Measurements from ENCODE around the gene ATP2A1. TPM values are rescaled to one million over a fixed set of nuclear protein-coding genes. Genes with fewer than 3 reads are reported as not detected.

ATP2A1 gene
- total and polyA plus RNA-seq, 2 of the 13 experiments (the other 11 are each of a cell fraction or from before 2014, with no cell fraction given): 3.2 to 12.5 TPM

DNA sequence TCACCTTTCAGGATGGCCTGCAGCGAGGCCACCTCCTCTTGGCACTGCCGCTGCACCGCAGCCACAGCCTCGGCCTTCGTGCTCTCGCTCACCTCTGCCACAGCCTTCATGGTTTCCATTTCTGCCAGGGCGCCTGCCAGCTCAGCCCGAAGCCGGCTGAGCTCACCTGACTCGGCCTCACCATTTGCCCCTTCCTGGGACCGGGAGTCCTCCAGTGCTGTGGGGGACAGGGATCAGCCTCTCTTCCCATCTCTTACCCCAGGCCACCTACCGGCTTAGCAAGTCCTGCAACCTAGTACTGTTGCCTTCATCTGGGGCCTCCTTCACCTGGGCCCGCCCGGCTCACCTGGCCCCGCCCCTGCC, 46.1 kb downstream of the ATP2A1 start (continued):
- TF ChIP-seq CCDC6 (CRISPR knock-in tag; IDR thresholded peaks at IDR 0.05) (no peak), CBFB (CRISPR knock-in tag; IDR thresholded peaks at IDR 0.05) (0 out of 2 replicates have a peak, but pooled peaks have one; percentile 13), CHCHD3 (CRISPR knock-in tag; IDR thresholded peaks at IDR 0.05) (peak; percentile 72; the same call in 1 of the 2 replicates), GTF3A (CRISPR knock-in tag; conservative IDR thresholded peaks at IDR 0.05) (0 out of 2 replicates have a peak, but pooled peaks have one; percentile 9), POLR2AphosphoS5 (IDR thresholded peaks at IDR 0.05; ENCODE audit: low read depth, low read length) (no peak), RXRA (CRISPR knock-in tag; IDR thresholded peaks at IDR 0.05) (peak; percentile 43), CAMTA2 (CRISPR knock-in tag; IDR thresholded peaks at IDR 0.05; ENCODE audit: borderline replicate concordance) (0 out of 2 replicates have a peak, but pooled peaks have one; percentile 83), ZNF616 (CRISPR knock-in tag; IDR thresholded peaks at IDR 0.05; ENCODE audit: low read depth) (no peak; the same call in 1 of the 2 replicates), ZNF549 (CRISPR knock-in tag; IDR thresholded peaks at IDR 0.05) (no peak), SKI (IDR thresholded peaks at IDR 0.05; ENCODE audit: partially characterized antibody) (no peak), ZNF883 (CRISPR knock-in tag; IDR thresholded peaks at IDR 0.05; ENCODE audit: not compliant biosample characterization) (no peak), SP4 (CRISPR knock-in tag; IDR thresholded peaks at IDR 0.05) (no peak), NKX3-1 (CRISPR knock-in tag; IDR thresholded peaks at IDR 0.05) (no peak), SSRP1 (CRISPR knock-in tag; IDR thresholded peaks at IDR 0.05) (no peak), ZNF776 (CRISPR knock-in tag; IDR thresholded peaks at IDR 0.05) (0 out of 2 replicates have a peak, but pooled peaks have one; percentile 55), PITX1 (CRISPR knock-in tag; IDR thresholded peaks at IDR 0.05) (no peak; the same call in 1 of the 2 replicates), MYNN (CRISPR knock-in tag; IDR thresholded peaks at IDR 0.05; ENCODE audit: low read depth) (0 out of 2 replicates have a peak, but pooled peaks have one; percentile 20), ZNF34 (CRISPR knock-in tag; IDR thresholded peaks at IDR 0.05; ENCODE audit: borderline replicate concordance) (no peak), FLYWCH1 (CRISPR knock-in tag; IDR thresholded peaks at IDR 0.05) (no peak), MBNL3 (CRISPR knock-in tag; conservative IDR thresholded peaks at IDR 0.05) (no peak), ARNT (IDR thresholded peaks at IDR 0.05) (no peak), ZMAT3 (CRISPR knock-in tag; conservative IDR thresholded peaks at IDR 0.05) (peak; percentile 90), ZNF343 (CRISPR knock-in tag; IDR thresholded peaks at IDR 0.05) (no peak), ZNF850 (CRISPR knock-in tag; conservative IDR thresholded peaks at IDR 0.05) (peak; percentile 54; the same call in 1 of the 2 replicates)
- TF ChIP-seq, protein P1, sequence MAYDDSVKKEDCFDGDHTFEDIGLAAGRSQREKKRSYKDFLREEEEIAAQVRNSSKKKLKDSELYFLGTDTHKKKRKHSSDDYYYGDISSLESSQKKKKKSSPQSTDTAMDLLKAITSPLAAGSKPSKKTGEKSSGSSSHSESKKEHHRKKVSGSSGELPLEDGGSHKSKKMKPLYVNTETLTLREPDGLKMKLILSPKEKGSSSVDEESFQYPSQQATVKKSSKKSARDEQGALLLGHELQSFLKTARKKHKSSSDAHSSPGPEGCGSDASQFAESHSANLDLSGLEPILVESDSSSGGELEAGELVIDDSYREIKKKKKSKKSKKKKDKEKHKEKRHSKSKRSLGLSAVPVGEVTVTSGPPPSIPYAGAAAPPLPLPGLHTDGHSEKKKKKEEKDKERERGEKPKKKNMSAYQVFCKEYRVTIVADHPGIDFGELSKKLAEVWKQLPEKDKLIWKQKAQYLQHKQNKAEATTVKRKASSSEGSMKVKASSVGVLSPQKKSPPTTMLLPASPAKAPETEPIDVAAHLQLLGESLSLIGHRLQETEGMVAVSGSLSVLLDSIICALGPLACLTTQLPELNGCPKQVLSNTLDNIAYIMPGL (CRISPR knock-in tag; IDR thresholded peaks at IDR 0.05; ENCODE audit: borderline replicate concordance in 1 of 2, low read depth in 1 of 2): 0 out of 4 replicates have a peak, but pooled peaks of 1 of the 2 experiments have one; percentile 7
- TF ChIP-seq, protein P2, sequence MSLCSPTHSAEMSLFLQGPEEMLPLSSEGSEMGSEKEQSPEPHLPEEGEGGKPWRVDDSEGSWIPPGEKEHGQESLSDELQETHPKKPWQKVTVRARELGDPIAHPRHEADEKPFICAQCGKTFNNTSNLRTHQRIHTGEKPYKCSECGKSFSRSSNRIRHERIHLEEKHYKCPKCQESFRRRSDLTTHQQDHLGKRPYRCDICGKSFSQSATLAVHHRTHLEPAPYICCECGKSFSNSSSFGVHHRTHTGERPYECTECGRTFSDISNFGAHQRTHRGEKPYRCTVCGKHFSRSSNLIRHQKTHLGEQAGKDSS (CRISPR knock-in tag; IDR thresholded peaks at IDR 0.05; ENCODE audit: borderline replicate concordance, low read depth): no peak; the same call in 1 of the 2 replicates
- TF ChIP-seq, protein P3, sequence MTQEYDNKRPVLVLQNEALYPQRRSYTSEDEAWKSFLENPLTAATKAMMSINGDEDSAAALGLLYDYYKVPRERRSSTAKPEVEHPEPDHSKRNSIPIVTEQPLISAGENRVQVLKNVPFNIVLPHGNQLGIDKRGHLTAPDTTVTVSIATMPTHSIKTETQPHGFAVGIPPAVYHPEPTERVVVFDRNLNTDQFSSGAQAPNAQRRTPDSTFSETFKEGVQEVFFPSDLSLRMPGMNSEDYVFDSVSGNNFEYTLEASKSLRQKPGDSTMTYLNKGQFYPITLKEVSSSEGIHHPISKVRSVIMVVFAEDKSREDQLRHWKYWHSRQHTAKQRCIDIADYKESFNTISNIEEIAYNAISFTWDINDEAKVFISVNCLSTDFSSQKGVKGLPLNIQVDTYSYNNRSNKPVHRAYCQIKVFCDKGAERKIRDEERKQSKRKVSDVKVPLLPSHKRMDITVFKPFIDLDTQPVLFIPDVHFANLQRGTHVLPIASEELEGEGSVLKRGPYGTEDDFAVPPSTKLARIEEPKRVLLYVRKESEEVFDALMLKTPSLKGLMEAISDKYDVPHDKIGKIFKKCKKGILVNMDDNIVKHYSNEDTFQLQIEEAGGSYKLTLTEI (CRISPR knock-in tag; conservative IDR thresholded peaks at IDR 0.05): no peak
- TF ChIP-seq, protein P4, sequence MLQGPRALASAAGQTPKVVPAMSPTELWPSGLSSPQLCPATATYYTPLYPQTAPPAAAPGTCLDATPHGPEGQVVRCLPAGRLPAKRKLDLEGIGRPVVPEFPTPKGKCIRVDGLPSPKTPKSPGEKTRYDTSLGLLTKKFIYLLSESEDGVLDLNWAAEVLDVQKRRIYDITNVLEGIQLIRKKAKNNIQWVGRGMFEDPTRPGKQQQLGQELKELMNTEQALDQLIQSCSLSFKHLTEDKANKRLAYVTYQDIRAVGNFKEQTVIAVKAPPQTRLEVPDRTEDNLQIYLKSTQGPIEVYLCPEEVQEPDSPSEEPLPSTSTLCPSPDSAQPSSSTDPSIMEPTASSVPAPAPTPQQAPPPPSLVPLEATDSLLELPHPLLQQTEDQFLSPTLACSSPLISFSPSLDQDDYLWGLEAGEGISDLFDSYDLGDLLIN (CRISPR knock-in tag; IDR thresholded peaks at IDR 0.05; ENCODE audit: borderline replicate concordance): no peak

Measured in HepG2 (cell line).